ENCODE results near the gene CYTH2.
"Not testable (repeated sequence)": the region's sequence is repeated elsewhere in the genome, so short reads cannot be mapped to it uniquely, and the experiment has no call there.

Gene CYTH2

DNA sequence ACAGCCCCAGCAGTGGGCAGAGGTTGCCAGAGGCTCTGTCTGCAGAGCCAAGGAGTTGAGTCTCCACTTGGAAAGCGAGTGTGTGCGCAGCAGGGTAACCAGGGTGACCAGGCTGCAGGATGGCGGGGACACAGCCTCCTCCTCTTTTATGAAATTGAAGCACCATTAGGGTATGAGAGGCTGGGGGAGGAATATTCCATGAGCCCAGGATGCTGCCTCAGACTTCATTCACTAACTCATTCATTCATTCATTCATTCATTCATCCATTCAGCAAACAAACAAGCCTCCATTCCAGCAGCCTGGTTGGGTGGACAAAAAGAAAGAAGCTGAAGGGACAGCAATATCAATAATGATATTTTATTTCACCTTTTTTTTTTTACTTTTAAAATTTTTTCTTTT lies 49.0 kb downstream of the CYTH2 start:
- H3K79me2 ChIP-seq (ENCODE audit: control insufficient read depth, low read length), result no peaks in the 10 kb centered on the region
- no peaks in the 10 kb centered on the region for H4K20me1 ChIP-seq (ENCODE audit: control insufficient read depth, insufficient read depth, low read depth, low read length)
- H3K9me2 ChIP-seq (replicated peaks; ENCODE audit: control insufficient read depth, low read length), result no peaks in the 10 kb centered on the region
- H3K4me2 ChIP-seq (ENCODE audit: low read length), result no peak overlapping the region
- no peaks in the 10 kb centered on the region for H3K27me3 ChIP-seq (ENCODE audit: control insufficient read depth, low read length)
- no peak overlapping the region for H3K27ac ChIP-seq (ENCODE audit: low read depth, low read length)
- 0 out of 2 replicates have a peak, but pooled peaks cover 3% of the 10 kb centered on the region for H3F3A ChIP-seq (ENCODE audit: control insufficient read depth, insufficient read depth)
- no peaks in the 10 kb centered on the region for H3K36me3 ChIP-seq (ENCODE audit: control insufficient read depth, low read length)
- H3K4me3 ChIP-seq (ENCODE audit: low read length), result no peak overlapping the region
- peaks cover 6% of the 10 kb centered on the region for H3K4me1 ChIP-seq (ENCODE audit: control insufficient read depth, low read length)
- TF ChIP-seq, protein P1, sequence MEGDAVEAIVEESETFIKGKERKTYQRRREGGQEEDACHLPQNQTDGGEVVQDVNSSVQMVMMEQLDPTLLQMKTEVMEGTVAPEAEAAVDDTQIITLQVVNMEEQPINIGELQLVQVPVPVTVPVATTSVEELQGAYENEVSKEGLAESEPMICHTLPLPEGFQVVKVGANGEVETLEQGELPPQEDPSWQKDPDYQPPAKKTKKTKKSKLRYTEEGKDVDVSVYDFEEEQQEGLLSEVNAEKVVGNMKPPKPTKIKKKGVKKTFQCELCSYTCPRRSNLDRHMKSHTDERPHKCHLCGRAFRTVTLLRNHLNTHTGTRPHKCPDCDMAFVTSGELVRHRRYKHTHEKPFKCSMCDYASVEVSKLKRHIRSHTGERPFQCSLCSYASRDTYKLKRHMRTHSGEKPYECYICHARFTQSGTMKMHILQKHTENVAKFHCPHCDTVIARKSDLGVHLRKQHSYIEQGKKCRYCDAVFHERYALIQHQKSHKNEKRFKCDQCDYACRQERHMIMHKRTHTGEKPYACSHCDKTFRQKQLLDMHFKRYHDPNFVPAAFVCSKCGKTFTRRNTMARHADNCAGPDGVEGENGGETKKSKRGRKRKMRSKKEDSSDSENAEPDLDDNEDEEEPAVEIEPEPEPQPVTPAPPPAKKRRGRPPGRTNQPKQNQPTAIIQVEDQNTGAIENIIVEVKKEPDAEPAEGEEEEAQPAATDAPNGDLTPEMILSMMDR (IDR thresholded peaks at IDR 0.05; ENCODE audit: low read depth, low read length, poor library complexity, severe bottlenecking), result no peak
- no peak for TF ChIP-seq EZH2phosphoT487 (IDR thresholded peaks at IDR 0.05; ENCODE audit: borderline replicate concordance, low read length)
- no peaks in the 10 kb centered on the region for H3K9me3 ChIP-seq (ENCODE audit: control insufficient read depth, insufficient read depth, low read length)

DNA sequence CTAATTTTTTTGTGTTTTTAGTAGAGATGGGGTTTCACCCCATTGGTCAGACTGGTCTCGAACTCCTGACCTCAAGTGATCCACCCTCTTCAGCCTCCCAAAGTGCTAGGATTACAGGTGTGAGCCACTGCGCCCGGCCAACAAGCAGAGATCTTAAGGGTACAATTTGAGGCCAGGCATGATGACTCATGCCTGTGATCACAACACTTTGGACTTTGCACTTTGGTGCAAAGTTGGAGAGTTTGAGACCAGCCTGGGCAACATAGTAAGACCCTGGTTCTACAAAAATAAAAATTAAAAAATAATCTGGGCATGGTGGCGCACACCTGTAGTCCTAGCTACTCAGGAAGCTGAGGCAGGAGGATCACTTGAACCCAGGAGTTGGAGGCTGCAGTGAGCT lies 50.3 kb downstream of the CYTH2 start:
- H3K4me1 ChIP-seq (ENCODE audit: control insufficient read depth, low read length), result not testable (repeated sequence)

DNA sequence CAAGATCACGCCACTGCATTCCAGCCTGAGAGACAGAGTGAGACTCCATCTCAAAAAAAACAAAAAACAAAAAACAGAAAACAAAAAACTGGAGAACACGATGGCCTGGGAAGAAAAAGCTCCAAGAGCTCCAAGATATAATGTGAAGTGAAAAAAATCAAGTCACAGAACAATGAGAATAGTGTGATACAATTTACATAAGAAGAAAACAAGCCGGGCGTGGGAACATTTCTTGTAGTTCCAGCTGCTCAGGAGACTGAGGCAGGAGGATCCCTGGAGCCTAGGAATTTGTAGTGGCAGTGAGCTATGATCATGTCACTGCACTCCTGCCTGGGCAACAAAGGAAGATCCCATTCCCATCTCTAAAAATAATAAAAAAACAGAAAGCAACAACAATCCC lies 51.0 kb downstream of the CYTH2 start:
- Histone ChIP-seq H3K27me3 (ENCODE audit: control insufficient read depth, low read length) (0 out of 2 replicates have a peak, but pooled peaks cover 3% of the 10 kb centered on the region), H4K20me1 (ENCODE audit: control insufficient read depth, insufficient read depth, low read depth, low read length) (no peaks in the 10 kb centered on the region), H3K79me2 (ENCODE audit: control insufficient read depth, low read length) (no peaks in the 10 kb centered on the region), H3F3A (ENCODE audit: control insufficient read depth, insufficient read depth) (0 out of 2 replicates have a peak, but pooled peaks cover under 1% of the 10 kb centered on the region), H3K27ac (ENCODE audit: low read depth, low read length) (no peak overlapping the region), H3K4me1 (ENCODE audit: control insufficient read depth, low read length) (no peaks in the 10 kb centered on the region), H3K4me3 (ENCODE audit: low read length) (no peak overlapping the region), H3K9me3 (ENCODE audit: control insufficient read depth, insufficient read depth, low read length) (no peaks in the 10 kb centered on the region), H3K9me2 (replicated peaks; ENCODE audit: control insufficient read depth, low read length) (no peaks in the 10 kb centered on the region), H3K4me2 (ENCODE audit: low read length) (no peak overlapping the region), H3K36me3 (ENCODE audit: control insufficient read depth, low read length) (no peaks in the 10 kb centered on the region)
- TF ChIP-seq, protein P1 (IDR thresholded peaks at IDR 0.05; ENCODE audit: low read depth, low read length, poor library complexity, severe bottlenecking), result no peak
- TF ChIP-seq EZH2phosphoT487 (IDR thresholded peaks at IDR 0.05; ENCODE audit: borderline replicate concordance, low read length), result no peak

More for the DNA sequence above, 50.3 kb downstream of the CYTH2 start:
- H3F3A ChIP-seq (ENCODE audit: control insufficient read depth, insufficient read depth); H3K9me2 ChIP-seq (replicated peaks; ENCODE audit: control insufficient read depth, low read length); H3K4me3 ChIP-seq (ENCODE audit: low read length); H4K20me1 ChIP-seq (ENCODE audit: control insufficient read depth, insufficient read depth, low read depth, low read length); H3K36me3 ChIP-seq (ENCODE audit: control insufficient read depth, low read length); H3K79me2 ChIP-seq (ENCODE audit: control insufficient read depth, low read length); H3K27me3 ChIP-seq (ENCODE audit: control insufficient read depth, low read length); H3K9me3 ChIP-seq (ENCODE audit: control insufficient read depth, insufficient read depth, low read length); H3K4me2 ChIP-seq (ENCODE audit: low read length); H3K27ac ChIP-seq (ENCODE audit: low read depth, low read length): not testable (repeated sequence)

DNA sequence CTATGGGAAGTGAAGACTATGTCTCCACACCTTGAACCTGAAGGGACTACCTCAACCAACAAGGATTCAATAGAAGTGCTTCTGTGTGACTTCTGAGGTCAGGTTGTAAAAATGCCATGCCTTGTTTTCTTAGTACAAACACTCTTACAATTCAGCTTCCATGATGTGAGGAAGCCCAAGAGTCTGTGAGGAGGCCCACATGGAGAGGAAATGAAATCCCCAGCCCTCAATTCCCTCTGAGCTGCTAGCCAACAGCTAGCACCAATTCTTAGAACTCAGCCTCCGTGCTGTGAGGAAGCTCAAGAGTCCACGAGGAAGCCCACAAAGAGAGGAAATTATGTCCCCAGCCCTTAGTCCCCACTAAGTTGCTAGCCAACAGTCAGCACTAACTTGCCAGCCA lies 55.1 kb downstream of the CYTH2 start:
- H3K36me3 ChIP-seq (ENCODE audit: control insufficient read depth, low read length), result no peaks in the 10 kb centered on the region

More for the DNA sequence above, 55.1 kb downstream of the CYTH2 start:
- H3K27ac ChIP-seq (ENCODE audit: low read depth, low read length), result no peak overlapping the region
- H3K4me2 ChIP-seq (ENCODE audit: low read length), result no peak overlapping the region
- H3K27me3 ChIP-seq (ENCODE audit: control insufficient read depth, low read length), result peaks cover 6% of the 10 kb centered on the region; the same call in 1 of the 2 replicates
- H3F3A ChIP-seq (ENCODE audit: control insufficient read depth, insufficient read depth), result no peaks in the 10 kb centered on the region
- no peaks in the 10 kb centered on the region for H3K9me2 ChIP-seq (replicated peaks; ENCODE audit: control insufficient read depth, low read length)
- H4K20me1 ChIP-seq (ENCODE audit: control insufficient read depth, insufficient read depth, low read depth, low read length), result no peaks in the 10 kb centered on the region
- no peak overlapping the region for H3K4me3 ChIP-seq (ENCODE audit: low read length)
- H3K79me2 ChIP-seq (ENCODE audit: control insufficient read depth, low read length), result no peaks in the 10 kb centered on the region
- H3K9me3 ChIP-seq (ENCODE audit: control insufficient read depth, insufficient read depth, low read length), result no peaks in the 10 kb centered on the region
- H3K4me1 ChIP-seq (ENCODE audit: control insufficient read depth, low read length), result no peaks in the 10 kb centered on the region
- TF ChIP-seq, protein P1 (IDR thresholded peaks at IDR 0.05; ENCODE audit: low read depth, low read length, poor library complexity, severe bottlenecking), result no peak
- TF ChIP-seq EZH2phosphoT487 (IDR thresholded peaks at IDR 0.05; ENCODE audit: borderline replicate concordance, low read length), result no peak

All from DOHH2 (cell line).